H7 (cell line): ENCODE measurements around the gene HSD3B7. TPM values are rescaled to one million over a fixed set of nuclear protein-coding genes. Genes with fewer than 3 reads are reported as not detected.
A peak's percentile ranks its signal among the peaks of the same experiment; 100 is the strongest.

Experiments
- DNase-seq: peaks from one replicate; pipeline ENCODE4 v3.0.0; 2012
- H3K27me3 ChIP-seq: 2 replicates; pipeline ENCODE4 v1.6.0; 2011; ENCODE audit warnings: mild to moderate bottlenecking, low read length; ENCODE audit not compliant: control insufficient read depth, insufficient read depth
- H3K36me3 ChIP-seq: replicated peaks from 2 replicates; pipeline ENCODE4 v1.5.1; 2011; ENCODE audit warnings: low read length; ENCODE audit not compliant: control insufficient read depth, insufficient read depth
- H3K4me3 ChIP-seq: 2 replicates; pipeline ENCODE4 v1.5.1; 2011; ENCODE audit warnings: low read depth, mild to moderate bottlenecking, control low read depth, low read length, moderate library complexity; ENCODE audit not compliant: insufficient read depth
- total RNA-seq: library from RNA; depleted of rRNA; stranded (reverse); fragments of >200 nt; shearing (Covaris generic); gene quantifications from 2 replicates; pipeline ENCODE4 v1.2.3, GENCODE V29; 2014

The HSD3B7 gene
- total RNA-seq, 1 experiment from 2014 or later: 4.4 TPM

- peak; percentile 74 for DNase-seq
- no peaks in the 10 kb centered on the region for H3K36me3 ChIP-seq
- peak overlapping the region; percentile 52 for H3K4me3 ChIP-seq
- no peaks in the 10 kb centered on the region; the same call in 1 of the 2 replicates for H3K27me3 ChIP-seq
Observed at GRCh38 chr16:30997725-30998711, 13.0 kb downstream of the HSD3B7 start.

GRCh38 chr16:30998852-30999761 lies 14.1 kb downstream of the HSD3B7 start:
- Histone ChIP-seq H3K4me3 (no peak overlapping the region), H3K36me3 (no peaks in the 10 kb centered on the region), H3K27me3 (no peaks in the 10 kb centered on the region; the same call in 1 of the 2 replicates)
- peak; percentile 45 for DNase-seq

- Histone ChIP-seq H3K4me3 (no peak overlapping the region), H3K27me3 (no peaks in the 10 kb centered on the region; the same call in 1 of the 2 replicates), H3K36me3 (no peaks in the 10 kb centered on the region)
- no peak for DNase-seq
Observed at GRCh38 chr16:31000671-31001382, 15.8 kb downstream of the HSD3B7 start.

- Histone ChIP-seq H3K4me3 (no peak overlapping the region), H3K36me3 (no peaks in the 10 kb centered on the region), H3K27me3 (no peaks in the 10 kb centered on the region; the same call in 1 of the 2 replicates)
- DNase-seq: peak; percentile 57
Observed at GRCh38 chr16:31001507-31002249, 16.7 kb downstream of the HSD3B7 start.

GRCh38 chr16:31002250-31002700 lies 17.3 kb downstream of the HSD3B7 start:
- Histone ChIP-seq H3K27me3 (no peaks in the 10 kb centered on the region; the same call in 1 of the 2 replicates), H3K36me3 (no peaks in the 10 kb centered on the region), H3K4me3 (no peak overlapping the region)
- DNase-seq: peak; percentile 34

- Histone ChIP-seq H3K36me3 (no peaks in the 10 kb centered on the region), H3K4me3 (no peak overlapping the region), H3K27me3 (no peaks in the 10 kb centered on the region; the same call in 1 of the 2 replicates)
- peak; percentile 35 for DNase-seq
Observed at GRCh38 chr16:31002862-31003341, 17.9 kb downstream of the HSD3B7 start.

- H3K36me3 ChIP-seq: no peaks in the 10 kb centered on the region
- peak; percentile 26 for DNase-seq
- no peak overlapping the region for H3K4me3 ChIP-seq
- H3K27me3 ChIP-seq: no peaks in the 10 kb centered on the region
Observed at GRCh38 chr16:31003744-31004143, 18.7 kb downstream of the HSD3B7 start.

- H3K4me3 ChIP-seq: no peak overlapping the region
- no peaks in the 10 kb centered on the region for H3K27me3 ChIP-seq
- no peaks in the 10 kb centered on the region for H3K36me3 ChIP-seq
- DNase-seq: peak; percentile 12
Observed at GRCh38 chr16:31004658-31005057, 19.7 kb downstream of the HSD3B7 start.

- Histone ChIP-seq H3K4me3 (no peak overlapping the region), H3K27me3 (no peaks in the 10 kb centered on the region), H3K36me3 (no peaks in the 10 kb centered on the region)
- peak; percentile 28 for DNase-seq
Observed at GRCh38 chr16:31005350-31006085, 20.5 kb downstream of the HSD3B7 start.

- H3K27me3 ChIP-seq: peaks cover 2% of the 10 kb centered on the region; the same call in 1 of the 2 replicates
- H3K36me3 ChIP-seq: no peaks in the 10 kb centered on the region
- DNase-seq: no peak
- H3K4me3 ChIP-seq: no peak overlapping the region
Observed at GRCh38 chr16:31006086-31006385, 21.0 kb downstream of the HSD3B7 start.

- no peaks in the 10 kb centered on the region for H3K36me3 ChIP-seq
- H3K27me3 ChIP-seq: peaks cover 6% of the 10 kb centered on the region; the same call in 1 of the 2 replicates
- H3K4me3 ChIP-seq: no peak overlapping the region
- DNase-seq: no peak
Observed at GRCh38 chr16:31006589-31006988, 21.6 kb downstream of the HSD3B7 start.

GRCh38 chr16:31007684-31008083 lies 22.7 kb downstream of the HSD3B7 start:
- peaks cover 9% of the 10 kb centered on the region for H3K27me3 ChIP-seq
- peak; percentile 29 for DNase-seq
- H3K4me3 ChIP-seq: no peak overlapping the region
- no peaks in the 10 kb centered on the region for H3K36me3 ChIP-seq

GRCh38 chr16:31008149-31008548 lies 23.1 kb downstream of the HSD3B7 start:
- Histone ChIP-seq H3K36me3 (no peaks in the 10 kb centered on the region), H3K27me3 (peaks cover 9% of the 10 kb centered on the region), H3K4me3 (no peak overlapping the region)
- DNase-seq: peak; percentile 40
